Adrenal gland (tissue), 12 donors: ENCODE measurements around the gene EMX1. TPM values are rescaled to one million over a fixed set of nuclear protein-coding genes. Genes with fewer than 3 reads are reported as not detected.

Source experiments
- DNase-seq, 7 donors: peaks; one replicate each; pipeline ENCODE4 v3.0.0-alpha.2; 2019 to 2020
- H3K27ac ChIP-seq, 5 donors: fragments of 200-600 bp; sonication (generic) in 4 of 5; 1 replicate in 3 of 5; 2 replicates in 2 of 5; pipeline versions ENCODE4 v1.5.1 to v1.8.0; 2016 to 2020; ENCODE audit warnings: mild to moderate bottlenecking in 1 of 5
- H3K27me3 ChIP-seq: fragments of 200-600 bp; 2 replicates; pipeline ENCODE4 v1.8.0; 2021
- H3K36me3 ChIP-seq, 2 donors: fragments of 200-600 bp; replicated peaks in 1 of 2; 1 replicate in 1 of 2; 2 replicates in 1 of 2; pipeline versions ENCODE4 v1.5.1 to v1.8.0; 2018 to 2022
- H3K4me1 ChIP-seq, 2 donors: fragments of 200-600 bp; replicated peaks in 1 of 2; 1 replicate in 1 of 2; 2 replicates in 1 of 2; pipeline versions ENCODE4 v1.5.1 to v1.8.0; 2018 to 2021
- H3K4me3 ChIP-seq, 4 donors: fragments of 200-600 bp; sonication (generic) in 3 of 4; one replicate each; pipeline ENCODE4 v1.5.1; 2016 to 2018
- H3K9me3 ChIP-seq, 3 donors: fragments of 200-600 bp; sonication (generic) in 1 of 3; replicated peaks in 1 of 3; 1 replicate in 2 of 3; 2 replicates in 1 of 3; pipeline versions ENCODE4 v1.5.1 to v1.8.0; 2016 to 2021
- CTCF ChIP-seq, 6 experiments: fragments of 450-650 bp in 4 of 6; fragments of 200-600 bp in 2 of 6; sonication (generic) in 1 of 6; IDR thresholded peaks; 1 replicate in 5 of 6; 2 replicates in 1 of 6; pipeline versions ENCODE4 v1.5.1 to v1.8.0; 2016 to 2021; ENCODE audit warnings: antibody characterized with exemption in 6 of 6, mild to moderate bottlenecking in 2 of 6, moderate library complexity in 1 of 6
- POLR2A ChIP-seq, 2 donors: fragments of 450-650 bp; IDR thresholded peaks; one replicate each; pipeline ENCODE4 v1.6.1; 2017; ENCODE audit warnings: antibody characterized with exemption in 2 of 2, mild to moderate bottlenecking in 2 of 2, moderate library complexity in 1 of 2
- WGBS, 4 donors: extraction: QIAGEN DNeasy Blood & Tissue Kit in 2 of 4; methylation state at CpG; one replicate each; pipeline versions ENCODE4 v1.1.5 to v1.1.7; 2013 to 2017; 5-methylcytosine and 5-hydroxymethylcytosine counted together
- intact Hi-C, 2 donors: fragments of 100-400 bp; cut with DNase I; formaldehyde crosslinking; loops; one replicate each; pipeline versions ENCODE4 v1.14.1 to v1.15.0; 2022 to 2023
- polyA plus RNA-seq, 3 donors: library from polyadenylated mRNA; stranded (reverse); fragments of 200-250 nt in 2 of 3; fragments of 350-450 nt in 1 of 3; fragmentation: Illumina TruSeq in 1 of 3; extraction: RNeasy Lipid Tissue Mini Kit (QIAGEN cat#74804) in 1 of 3; gene quantifications; one replicate each; pipeline ENCODE4 v1.2.3, GENCODE V29; 2013 to 2014
- total RNA-seq, 9 donors: library from RNA; depleted of rRNA in 4 of 9; stranded (reverse); fragments of >200 nt in 4 of 9; fragments of 120-200 nt in 1 of 9; fragmentation: NEBNext Ultra II Directional in 1 of 9; extraction: Animal tissue kit (Norgen Biotek cat#: 25700) in 1 of 9; gene quantifications; one replicate each; pipeline versions ENCODE4 v1.1.0 to v1.2.4, GENCODE V29; 2013 to 2023
- donor health status: healthy with polysubstance abuse.
- donor health status: Bipolar disorder and iron deficiency.
- donor health status: DM: yes; HTN: yes; CAD: no.
- donor health status: DM: no; HTN: no; CAD: no.
- donor health status: DM: no; HTN: no; CAD: no.
- donor health status: DM: yes; HTN: yes; CAD: no.

Gene EMX1
- total and polyA plus RNA-seq, 12 donors = 0.10 to 0.15 TPM; not detected in 10

- Histone ChIP-seq H3K36me3 (no peaks in the 10 kb centered on the region), H3K27ac (no peak overlapping the region), H3K4me1 (peaks cover 0 to 12% of the 10 kb centered on the region in 2 donors), H3K9me3 (no peaks in the 10 kb centered on the region), H3K27me3 (peaks cover 66% of the 10 kb centered on the region), H3K4me3 (no peak overlapping the region)
- peak in 2 of 7 donors; percentile 7 to 13 for DNase-seq
- intact Hi-C loops = no loop called here
- TF ChIP-seq POLR2A (IDR thresholded peaks at IDR 0.05) (no peak), CTCF (IDR thresholded peaks at IDR 0.05) (no peak)
- 80 to 91% (median 85%) methylated on average over 7 to 8 of the region's 8 CpGs for WGBS, 4 donors
Measured at GRCh38 chr2:72927619-72928550, 10.6 kb downstream of the EMX1 start.

GRCh38 chr2:72929010-72929409 lies 11.7 kb downstream of the EMX1 start:
- TF ChIP-seq POLR2A (IDR thresholded peaks at IDR 0.05) = no peak
- TF ChIP-seq CTCF (IDR thresholded peaks at IDR 0.05) = no peak
- H3K27me3 ChIP-seq = peaks cover 55% of the 10 kb centered on the region
- no peaks in the 10 kb centered on the region for H3K36me3 ChIP-seq
- no peaks in the 10 kb centered on the region for H3K9me3 ChIP-seq
- no peak overlapping the region for H3K4me3 ChIP-seq
- H3K4me1 ChIP-seq = peaks cover 0 to 9% of the 10 kb centered on the region in 2 donors
- WGBS, 4 donors = 90 to 95% (median 93%) methylated on average over 1 of the region's 1 CpG
- no peak overlapping the region for H3K27ac ChIP-seq
- intact Hi-C loops = no loop called here
- no peak for DNase-seq

GRCh38 chr2:72931280-72931910 lies 14.1 kb downstream of the EMX1 start:
- intact Hi-C loops = no loop called here
- peaks cover 31% of the 10 kb centered on the region for H3K27me3 ChIP-seq
- peak in 2 of 7 donors; percentile 22 to 48 for DNase-seq

More at GRCh38 chr2:72931280-72931910, 14.1 kb downstream of the EMX1 start:
- no peaks in the 10 kb centered on the region for H3K36me3 ChIP-seq
- no peak overlapping the region for H3K27ac ChIP-seq
- no peak overlapping the region for H3K4me3 ChIP-seq
- H3K9me3 ChIP-seq = no peaks in the 10 kb centered on the region
- H3K4me1 ChIP-seq = no peaks in the 10 kb centered on the region
- no peak for TF ChIP-seq CTCF (IDR thresholded peaks at IDR 0.05)
- TF ChIP-seq POLR2A (IDR thresholded peaks at IDR 0.05) = no peak
- 78 to 85% (median 81%) methylated on average over 1 to 14 of the region's 14 CpGs for WGBS, 4 donors
